BLaER1 treated with 17β-estradiol and CSF1 and Interleukin-3, amounts not matched to agents 10 nM and 100 nM (cell line): ENCODE measurements around the gene DSE.

Experiments used
- H3K27ac ChIP-seq, 11 experiments: shearing (Covaris generic); formaldehyde crosslinking; 2 replicates each; pipeline ENCODE4 v1.8.1; 2022
- H3K27me3 ChIP-seq, 11 experiments: shearing (Covaris generic); formaldehyde crosslinking; 2 replicates each; pipeline ENCODE4 v1.8.1; 2022
- H3K36me3 ChIP-seq, 11 experiments: shearing (Covaris generic); formaldehyde crosslinking; 2 replicates each; pipeline ENCODE4 v1.8.1; 2022
- H3K4me1 ChIP-seq, 10 experiments: shearing (Covaris generic); formaldehyde crosslinking; 2 replicates each; pipeline ENCODE4 v1.8.1; 2022
- H3K4me2 ChIP-seq, 11 experiments: shearing (Covaris generic); formaldehyde crosslinking; 2 replicates each; pipeline ENCODE4 v1.8.1; 2022
- H3K4me3 ChIP-seq, 10 experiments: shearing (Covaris generic); formaldehyde crosslinking; 2 replicates each; pipeline ENCODE4 v1.8.1; 2022
- H3K9ac ChIP-seq, 11 experiments: shearing (Covaris generic); formaldehyde crosslinking; 2 replicates each; pipeline ENCODE4 v1.8.1; 2022
- H3K9me3 ChIP-seq, 11 experiments: shearing (Covaris generic); formaldehyde crosslinking; replicated peaks in 1 of 11; 2 replicates each; pipeline ENCODE4 v1.8.1; 2022
- H4K20me1 ChIP-seq, 11 experiments: shearing (Covaris generic); formaldehyde crosslinking; 2 replicates each; pipeline ENCODE4 v1.8.1; 2022
- Cebpa-rat ChIP-seq, 11 experiments: shearing (Covaris generic); IDR thresholded peaks; 2 replicates each; pipeline ENCODE4 v1.8.1; 2022

The DSE gene

GRCh38 chr6:116392132-116393013 lies 21.6 kb downstream of the DSE start:
- peaks cover 50 to 100% (median 82%) of the 10 kb centered on the region in 10 experiments for H3K4me1 ChIP-seq

DNA sequence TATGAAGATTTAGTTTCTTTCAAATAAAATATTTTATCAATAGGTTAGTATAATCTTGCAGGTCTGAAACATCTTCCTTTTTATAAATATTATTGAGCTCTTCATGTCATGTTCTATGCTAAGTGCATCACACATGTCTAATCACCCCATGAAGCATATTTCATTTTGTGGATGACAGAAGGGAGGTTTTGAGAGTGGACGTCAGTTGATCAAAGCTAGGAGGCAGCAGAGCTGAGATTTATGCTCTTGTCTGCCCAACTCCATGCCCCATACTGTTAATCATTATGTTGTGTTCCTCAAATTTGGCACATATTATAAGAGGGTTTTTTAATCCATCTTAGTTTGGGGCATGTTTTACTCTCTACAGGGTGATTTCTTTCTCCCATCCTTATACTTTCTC lies 22.7 kb downstream of the DSE start:
- Histone ChIP-seq H3K27me3 (no peaks in the 10 kb centered on the region), H3K4me1 (peaks cover 48 to 100% (median 75%) of the 10 kb centered on the region in 10 experiments), H3K4me2 (peak overlapping the region in 10 of 11 experiments; percentile 65 to 90 (median 86); a peak in 19 of 22 replicates), H3K27ac (peak overlapping the region; percentile 79 to 93 (median 88); a peak in 21 of 22 replicates), H4K20me1 (peaks cover 0 to 26% (median 0%) of the 10 kb centered on the region in 11 experiments; a peak in 4 of 22 replicates), H3K36me3 (peaks cover 0 to 13% (median 0%) of the 10 kb centered on the region in 11 experiments; a peak in 4 of 22 replicates), H3K4me3 (no peak overlapping the region), H3K9me3 (0 out of 22 replicates have a peak, but pooled peaks cover 0 to 6% (median 0%) of the 10 kb centered on the region in 11 experiments), H3K9ac (peak overlapping the region in 5 of 11 experiments; percentile 32 to 73 (median 64); a peak in 7 of 22 replicates)
- TF ChIP-seq Cebpa-rat (IDR thresholded peaks at IDR 0.05), result no peak

More at GRCh38 chr6:116392132-116393013, 21.6 kb downstream of the DSE start:
- Histone ChIP-seq H3K9ac (peak overlapping the region; percentile 47 to 76 (median 69); a peak in 18 of 22 replicates), H3K36me3 (peaks cover 0 to 13% (median 0%) of the 10 kb centered on the region in 11 experiments; a peak in 4 of 22 replicates), H4K20me1 (peaks cover 0 to 15% (median 0%) of the 10 kb centered on the region in 11 experiments; a peak in 4 of 22 replicates), H3K27me3 (no peaks in the 10 kb centered on the region), H3K4me3 (peak overlapping the region in 7 of 10 experiments; percentile 8 to 39 (median 16); a peak in 7 of 20 replicates), H3K4me2 (peak overlapping the region; percentile 65 to 90 (median 85)), H3K9me3 (0 out of 22 replicates have a peak, but pooled peaks cover 0 to 6% (median 0%) of the 10 kb centered on the region in 11 experiments), H3K27ac (peak overlapping the region; percentile 79 to 93 (median 88))
- TF ChIP-seq Cebpa-rat (IDR thresholded peaks at IDR 0.05), result peak in 7 of 11 experiments; percentile 33 to 77 (median 65); a peak in 8 of 22 replicates

DNA sequence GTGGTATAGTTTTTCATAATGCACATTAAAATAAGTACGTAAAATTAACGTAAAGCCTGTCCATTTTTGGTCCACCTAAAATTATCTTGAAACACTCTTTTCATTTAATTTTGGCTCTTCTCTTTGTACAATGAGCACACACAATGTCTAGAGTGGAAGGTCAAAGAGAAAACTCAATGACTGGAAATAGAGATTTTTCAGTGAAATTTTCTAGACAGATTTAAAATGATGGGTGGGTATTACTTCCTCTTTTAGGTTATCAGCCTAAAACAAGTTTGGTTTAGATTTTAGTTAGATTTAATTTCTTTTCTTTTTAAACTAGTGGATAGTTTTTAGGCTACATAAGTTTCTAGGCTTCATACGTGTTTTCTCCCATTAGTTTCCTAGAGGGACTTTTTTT lies 24.9 kb downstream of the DSE start:
- H3K4me2 ChIP-seq, result peak overlapping the region in 5 of 11 experiments; percentile 36 to 85 (median 63); a peak in 10 of 22 replicates
- peaks cover 0 to 48% (median 0%) of the 10 kb centered on the region in 11 experiments; a peak in 5 of 22 replicates for H4K20me1 ChIP-seq
- peaks cover 0 to 31% (median 9%) of the 10 kb centered on the region in 11 experiments; a peak in 10 of 22 replicates for H3K36me3 ChIP-seq
- peaks cover 29 to 88% (median 56%) of the 10 kb centered on the region in 10 experiments for H3K4me1 ChIP-seq
- H3K4me3 ChIP-seq, result no peak overlapping the region
- no peak overlapping the region for H3K9ac ChIP-seq
- H3K9me3 ChIP-seq, result 0 out of 22 replicates have a peak, but pooled peaks cover 0 to 6% (median 0%) of the 10 kb centered on the region in 11 experiments
- TF ChIP-seq Cebpa-rat (IDR thresholded peaks at IDR 0.05), result no peak
- peak overlapping the region in 7 of 11 experiments; percentile 14 to 89 (median 27); a peak in 9 of 22 replicates for H3K27ac ChIP-seq
- no peaks in the 10 kb centered on the region for H3K27me3 ChIP-seq

DNA sequence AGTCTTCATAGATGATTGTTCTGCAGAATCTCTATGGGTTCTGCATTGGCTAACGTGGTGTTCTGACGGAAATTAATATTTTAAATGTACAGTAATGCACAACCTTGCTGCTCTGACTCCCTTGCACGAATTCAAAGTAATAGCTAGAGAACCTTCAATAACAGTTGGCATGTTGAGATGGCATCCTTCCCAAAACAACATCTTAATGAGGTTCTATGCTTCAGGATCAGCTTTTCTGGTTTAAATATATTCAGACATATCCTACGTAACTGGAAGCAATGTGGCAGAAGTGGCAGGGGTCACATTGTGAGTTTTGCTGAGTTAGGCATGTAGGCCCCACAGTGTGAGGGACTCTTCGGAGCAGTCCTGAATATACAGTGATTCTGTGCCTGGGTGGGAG lies 25.7 kb downstream of the DSE start:
- Histone ChIP-seq H3K9ac (no peak overlapping the region), H3K4me3 (no peak overlapping the region), H3K9me3 (0 out of 22 replicates have a peak, but pooled peaks cover 0 to 6% (median 0%) of the 10 kb centered on the region in 11 experiments), H3K4me1 (peaks cover 21 to 80% (median 48%) of the 10 kb centered on the region in 10 experiments), H3K27ac (peak overlapping the region in 2 of 11 experiments; percentile 28 to 89; a peak in 4 of 22 replicates), H4K20me1 (peaks cover 0 to 56% (median 0%) of the 10 kb centered on the region in 11 experiments; a peak in 5 of 22 replicates), H3K4me2 (peak overlapping the region in 4 of 11 experiments; percentile 36 to 85 (median 63); a peak in 9 of 22 replicates), H3K36me3 (peaks cover 0 to 39% (median 9%) of the 10 kb centered on the region in 11 experiments; a peak in 10 of 22 replicates), H3K27me3 (no peaks in the 10 kb centered on the region)
- no peak for TF ChIP-seq Cebpa-rat (IDR thresholded peaks at IDR 0.05)

DNA sequence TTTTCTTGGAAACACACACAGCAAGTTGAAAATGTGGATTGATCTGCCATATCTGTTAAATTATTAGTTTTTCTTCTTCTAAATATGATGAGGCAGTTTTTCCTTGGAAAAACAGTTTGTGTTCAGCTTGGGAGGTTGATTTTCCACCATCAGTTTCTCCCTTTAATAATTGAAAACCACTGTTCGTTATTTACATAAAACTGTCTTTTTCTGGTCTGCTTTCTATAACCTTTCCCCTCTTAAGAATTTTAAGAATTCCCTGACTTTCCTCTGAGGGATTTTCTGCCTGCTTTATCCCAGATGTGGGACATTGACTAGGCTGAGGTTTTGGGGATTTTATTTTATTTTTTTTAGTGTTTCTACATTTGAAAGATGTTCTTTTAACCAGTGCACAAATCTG lies 27.2 kb downstream of the DSE start:
- Histone ChIP-seq H3K9me3 (0 out of 22 replicates have a peak, but pooled peaks cover 0 to 6% (median 0%) of the 10 kb centered on the region in 11 experiments), H3K4me1 (peaks cover 7 to 66% (median 33%) of the 10 kb centered on the region in 10 experiments), H3K9ac (0 out of 22 replicates have a peak overlapping the region, but pooled peaks of 1 of the 11 experiments have one; percentile 6), H3K4me2 (peak overlapping the region in 4 of 11 experiments; percentile 20 to 63 (median 36); a peak in 6 of 22 replicates), H4K20me1 (peaks cover 0 to 70% (median 0%) of the 10 kb centered on the region in 11 experiments; a peak in 5 of 22 replicates), H3K27me3 (no peaks in the 10 kb centered on the region), H3K36me3 (peaks cover 0 to 53% (median 9%) of the 10 kb centered on the region in 11 experiments; a peak in 10 of 22 replicates), H3K27ac (peak overlapping the region in 1 of 11 experiments; percentile 3; a peak in 1 of 22 replicates), H3K4me3 (no peak overlapping the region)
- no peak for TF ChIP-seq Cebpa-rat (IDR thresholded peaks at IDR 0.05)

DNA sequence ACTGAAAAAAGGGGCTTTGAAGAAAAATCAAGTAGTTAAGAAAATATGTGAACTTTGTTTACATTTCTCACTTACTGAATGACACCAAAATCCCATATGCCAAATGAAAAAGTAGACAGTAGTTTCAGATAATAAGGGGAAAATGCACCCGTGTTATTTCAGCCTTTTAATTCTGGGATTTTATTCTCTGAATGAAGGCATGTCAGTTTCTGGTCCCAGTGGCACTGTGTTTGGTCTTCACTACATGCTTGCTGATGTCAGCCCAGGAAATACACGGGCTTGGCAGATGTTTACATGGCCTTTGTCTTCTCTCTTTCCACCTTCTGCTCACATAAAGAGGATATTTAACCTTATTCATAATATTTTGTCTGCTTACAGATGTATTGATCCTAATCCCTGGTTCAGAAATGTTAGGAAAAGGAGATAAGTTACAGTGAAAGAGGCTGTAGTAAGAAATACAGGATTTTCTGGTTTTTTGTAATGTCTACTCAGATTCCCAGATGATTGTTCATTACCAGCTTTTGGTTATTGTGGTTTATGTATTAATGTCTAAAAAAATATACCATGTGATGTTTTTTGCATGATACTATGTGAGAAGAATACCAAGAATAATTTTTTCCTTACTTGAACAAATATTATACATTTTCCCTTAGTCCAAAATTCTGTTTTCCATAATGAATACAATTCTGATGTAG lies 27.7 kb downstream of the DSE start:
- H3K36me3 ChIP-seq, result peaks cover 0 to 58% (median 9%) of the 10 kb centered on the region in 11 experiments; a peak in 10 of 22 replicates
- H3K27me3 ChIP-seq, result no peaks in the 10 kb centered on the region
- TF ChIP-seq Cebpa-rat (IDR thresholded peaks at IDR 0.05), result no peak
- H3K4me2 ChIP-seq, result peak overlapping the region in 4 of 11 experiments; percentile 20 to 63 (median 36); a peak in 5 of 22 replicates
- no peak overlapping the region for H3K4me3 ChIP-seq
- peaks cover 0 to 75% (median 0%) of the 10 kb centered on the region in 11 experiments; a peak in 5 of 22 replicates for H4K20me1 ChIP-seq
- H3K27ac ChIP-seq, result peak overlapping the region in 1 of 11 experiments; percentile 12; a peak in 1 of 22 replicates
- peaks cover 1 to 62% (median 27%) of the 10 kb centered on the region in 10 experiments; a peak in 19 of 20 replicates for H3K4me1 ChIP-seq
- H3K9ac ChIP-seq, result 0 out of 22 replicates have a peak overlapping the region, but pooled peaks of 1 of the 11 experiments have one; percentile 6
- H3K9me3 ChIP-seq, result 0 out of 22 replicates have a peak, but pooled peaks cover 0 to 6% (median 0%) of the 10 kb centered on the region in 11 experiments

DNA sequence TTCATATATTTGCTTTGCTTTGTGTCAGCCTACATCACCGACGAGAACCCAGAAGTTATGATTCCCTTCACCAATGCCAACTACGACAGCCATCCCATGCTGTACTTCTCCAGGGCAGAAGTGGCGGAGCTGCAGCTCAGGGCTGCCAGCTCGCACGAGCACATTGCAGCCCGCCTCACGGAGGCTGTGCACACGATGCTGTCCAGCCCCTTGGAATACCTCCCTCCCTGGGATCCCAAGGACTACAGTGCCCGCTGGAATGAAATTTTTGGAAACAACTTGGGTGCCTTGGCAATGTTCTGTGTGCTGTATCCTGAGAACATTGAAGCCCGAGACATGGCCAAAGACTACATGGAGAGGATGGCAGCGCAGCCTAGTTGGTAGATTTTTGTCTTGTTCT lies 28.5 kb downstream of the DSE start:
- Histone ChIP-seq H3K36me3 (peaks cover 0 to 63% (median 9%) of the 10 kb centered on the region in 11 experiments; a peak in 10 of 22 replicates), H4K20me1 (peaks cover 0 to 83% (median 0%) of the 10 kb centered on the region in 11 experiments; a peak in 5 of 22 replicates), H3K9me3 (0 out of 22 replicates have a peak, but pooled peaks cover 0 to 6% (median 0%) of the 10 kb centered on the region in 11 experiments), H3K4me1 (peaks cover 0 to 62% (median 19%) of the 10 kb centered on the region in 10 experiments; a peak in 13 of 20 replicates), H3K4me3 (no peak overlapping the region), H3K27me3 (no peaks in the 10 kb centered on the region; a peak in 1 of 22 replicates), H3K9ac (no peak overlapping the region), H3K27ac (no peak overlapping the region), H3K4me2 (no peak overlapping the region; a peak in 1 of 22 replicates)
- TF ChIP-seq Cebpa-rat (IDR thresholded peaks at IDR 0.05), result no peak
